Liver (tissue), 9 donors: ENCODE data around the gene AHI1. TPM values are rescaled to one million over a fixed set of nuclear protein-coding genes. Genes with fewer than 3 reads are reported as not detected.

Source experiments
- DNase-seq: peaks from one replicate; pipeline ENCODE4 v3.0.0-alpha.2; 2017; ENCODE audit warnings: low spot score
- H3K27ac ChIP-seq, 2 donors: one replicate each; pipeline ENCODE4 v1.7.0; 2013; ENCODE audit warnings: inconsistent platforms in 2 of 2, low read length in 2 of 2, control low read depth in 1 of 2, low read depth in 1 of 2, mild to moderate bottlenecking in 1 of 2
- H3K27me3 ChIP-seq, 4 donors: one replicate each; pipeline versions ENCODE4 v1.6.1 to v1.7.0; 2013; ENCODE audit warnings: low read length in 3 of 4, inconsistent platforms in 1 of 4, mild to moderate bottlenecking in 1 of 4, moderate library complexity in 1 of 4; ENCODE audit not compliant: control insufficient read depth in 4 of 4, insufficient read depth in 4 of 4
- H3K36me3 ChIP-seq, 4 donors: one replicate each; pipeline versions ENCODE4 v1.6.1 to v1.7.0; 2013; ENCODE audit warnings: low read length in 3 of 4, mild to moderate bottlenecking in 3 of 4, low read depth in 1 of 4, moderate library complexity in 1 of 4; ENCODE audit not compliant: control insufficient read depth in 4 of 4, insufficient read depth in 3 of 4
- H3K4me1 ChIP-seq, 4 donors: one replicate each; pipeline versions ENCODE4 v1.6.1 to v1.7.0; 2013; ENCODE audit warnings: low read length in 3 of 4, mild to moderate bottlenecking in 3 of 4, moderate library complexity in 1 of 4; ENCODE audit not compliant: control insufficient read depth in 4 of 4, insufficient read depth in 4 of 4
- H3K4me3 ChIP-seq, 3 donors: one replicate each; pipeline versions ENCODE4 v1.6.1 to v1.7.0; 2013; ENCODE audit warnings: low read length in 3 of 3, control low read depth in 1 of 3, low read depth in 1 of 3, mild to moderate bottlenecking in 1 of 3
- H3K9ac ChIP-seq, 2 donors: one replicate each; pipeline ENCODE4 v1.7.0; 2013; ENCODE audit warnings: low read length in 2 of 2, mild to moderate bottlenecking in 2 of 2, moderate library complexity in 2 of 2, control low read depth in 1 of 2, low read depth in 1 of 2
- H3K9me3 ChIP-seq, 4 donors: one replicate each; pipeline versions ENCODE4 v1.6.1 to v1.7.0; 2013; ENCODE audit warnings: low read length in 3 of 4; ENCODE audit not compliant: control insufficient read depth in 4 of 4
- EGR1 ChIP-seq, 2 donors: IDR thresholded peaks; 2 replicates each; pipeline ENCODE4 v1.6.1; 2016 to 2018; ENCODE audit warnings: antibody characterized with exemption in 2 of 2, low read depth in 2 of 2
- FOXA1 ChIP-seq: IDR thresholded peaks from 2 replicates; pipeline ENCODE4 v1.6.1; 2016; ENCODE audit warnings: antibody characterized with exemption
- FOXA2 ChIP-seq: IDR thresholded peaks from 2 replicates; pipeline ENCODE4 v1.6.1; 2016; ENCODE audit warnings: antibody characterized with exemption
- GABPA ChIP-seq, 2 donors: IDR thresholded peaks in 1 of 2; conservative IDR thresholded peaks in 1 of 2; 2 replicates each; pipeline ENCODE4 v1.6.1; 2016; ENCODE audit warnings: antibody characterized with exemption in 2 of 2, mild to moderate bottlenecking in 1 of 2, moderate library complexity in 1 of 2
- HNF4A ChIP-seq, 2 donors: conservative IDR thresholded peaks; 2 replicates each; pipeline ENCODE4 v1.6.1; 2016; ENCODE audit warnings: antibody characterized with exemption in 2 of 2, mild to moderate bottlenecking in 2 of 2
- RAD21 ChIP-seq, 2 donors: IDR thresholded peaks; 2 replicates each; pipeline ENCODE4 v1.6.1; 2016; ENCODE audit warnings: antibody characterized with exemption in 2 of 2, mild to moderate bottlenecking in 2 of 2
- SP1 ChIP-seq: IDR thresholded peaks from 2 replicates; pipeline ENCODE4 v1.6.1; 2018; ENCODE audit warnings: antibody characterized with exemption, mild to moderate bottlenecking
- TAF1 ChIP-seq: conservative IDR thresholded peaks from 2 replicates; pipeline ENCODE4 v1.6.1; 2016; ENCODE audit warnings: antibody characterized with exemption, mild to moderate bottlenecking
- WGBS: extraction: QIAGEN DNeasy Blood & Tissue Kit; methylation state at CpG from one replicate; pipeline ENCODE4 v1.1.7; 2013; 5-methylcytosine and 5-hydroxymethylcytosine counted together
- polyA plus RNA-seq, 2 donors: library from polyadenylated mRNA; stranded (reverse) in 1 of 2; unstranded in 1 of 2; fragments of 200-250 nt in 1 of 2; fragments of >200 nt in 1 of 2; fragmentation: Nextera tagmentation in 1 of 2; extraction: Ambion mirVana in 1 of 2; gene quantifications; one replicate each; pipeline versions ENCODE4 v1.2.1 to v1.2.3, GENCODE V29; 2013 to 2015
- total RNA-seq, 2 donors: library from RNA; depleted of rRNA; stranded (reverse); fragments of >200 nt; gene quantifications; one replicate each; pipeline ENCODE4 v1.2.3, GENCODE V29; 2014
- TF ChIP-seq, protein P1 (sequence below): fragments of 150-350 bp; IDR thresholded peaks from 2 replicates; pipeline ENCODE4 v1.5.1; 2017; ENCODE audit warnings: improper control_type of control experiment, low read depth, low read length; ENCODE audit not compliant: missing input control
- TF ChIP-seq, protein P2 (sequence below): IDR thresholded peaks from 2 replicates; pipeline ENCODE4 v1.6.1; 2016; ENCODE audit warnings: antibody characterized with exemption
- TF ChIP-seq, protein P3 (sequence below): IDR thresholded peaks from 2 replicates; pipeline ENCODE4 v1.6.1; 2016; ENCODE audit warnings: antibody characterized with exemption
- TF ChIP-seq, protein P4 (sequence below): IDR thresholded peaks from 2 replicates; pipeline ENCODE4 v1.6.1; 2016; ENCODE audit warnings: antibody characterized with exemption
- TF ChIP-seq, protein P5 (sequence below): IDR thresholded peaks from 2 replicates; pipeline ENCODE4 v1.6.1; 2016; ENCODE audit warnings: antibody characterized with exemption, mild to moderate bottlenecking
- donor health status: healthy.
- donor health status: healthy.
- donor health status: healthy.
- donor health status: healthy.
- donor health status: healthy.

Gene AHI1
- total and polyA plus RNA-seq, 4 donors: 2.0 to 14.4 (median 9.0) TPM

DNA sequence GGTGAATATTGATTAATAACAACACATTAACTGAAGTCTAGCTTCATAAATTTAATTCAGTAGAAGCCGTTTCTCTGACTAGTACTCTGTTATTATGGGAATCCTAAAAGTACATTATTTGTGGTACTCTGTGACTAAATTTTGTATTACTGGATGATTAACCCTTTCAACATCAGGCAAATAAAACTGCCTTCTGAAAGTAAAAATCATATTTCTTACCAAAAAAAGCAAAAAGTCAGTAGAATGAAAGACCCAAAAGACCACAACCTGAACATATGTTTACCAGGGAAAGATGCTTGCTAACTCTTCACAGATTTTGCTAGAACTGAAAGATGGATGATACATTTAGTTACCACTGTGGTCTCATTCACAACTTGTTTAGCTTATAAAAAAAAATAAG, 73.2 kb downstream of the AHI1 start:
- 91% methylated on average over 1 of the region's 1 CpG for WGBS
- Histone ChIP-seq H3K4me3 (no peak overlapping the region), H3K36me3 (no peaks in the 10 kb centered on the region), H3K9me3 (no peaks in the 10 kb centered on the region), H3K9ac (no peak overlapping the region), H3K27me3 (no peaks in the 10 kb centered on the region), H3K27ac (no peak overlapping the region), H3K4me1 (no peaks in the 10 kb centered on the region)
- DNase-seq: no peak
- TF ChIP-seq GABPA (IDR thresholded peaks at IDR 0.05 in 1 of 2, conservative IDR thresholded peaks at IDR 0.05 in 1 of 2) (no peak), EGR1 (IDR thresholded peaks at IDR 0.05; ENCODE audit: low read depth in 2 of 2) (no peak), SP1 (no peak), FOXA1 (no peak), TAF1 (no peak), HNF4A (conservative IDR thresholded peaks at IDR 0.05) (no peak), FOXA2 (no peak)
- TF ChIP-seq, protein P1, sequence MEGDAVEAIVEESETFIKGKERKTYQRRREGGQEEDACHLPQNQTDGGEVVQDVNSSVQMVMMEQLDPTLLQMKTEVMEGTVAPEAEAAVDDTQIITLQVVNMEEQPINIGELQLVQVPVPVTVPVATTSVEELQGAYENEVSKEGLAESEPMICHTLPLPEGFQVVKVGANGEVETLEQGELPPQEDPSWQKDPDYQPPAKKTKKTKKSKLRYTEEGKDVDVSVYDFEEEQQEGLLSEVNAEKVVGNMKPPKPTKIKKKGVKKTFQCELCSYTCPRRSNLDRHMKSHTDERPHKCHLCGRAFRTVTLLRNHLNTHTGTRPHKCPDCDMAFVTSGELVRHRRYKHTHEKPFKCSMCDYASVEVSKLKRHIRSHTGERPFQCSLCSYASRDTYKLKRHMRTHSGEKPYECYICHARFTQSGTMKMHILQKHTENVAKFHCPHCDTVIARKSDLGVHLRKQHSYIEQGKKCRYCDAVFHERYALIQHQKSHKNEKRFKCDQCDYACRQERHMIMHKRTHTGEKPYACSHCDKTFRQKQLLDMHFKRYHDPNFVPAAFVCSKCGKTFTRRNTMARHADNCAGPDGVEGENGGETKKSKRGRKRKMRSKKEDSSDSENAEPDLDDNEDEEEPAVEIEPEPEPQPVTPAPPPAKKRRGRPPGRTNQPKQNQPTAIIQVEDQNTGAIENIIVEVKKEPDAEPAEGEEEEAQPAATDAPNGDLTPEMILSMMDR: no peak
- TF ChIP-seq, protein P2, sequence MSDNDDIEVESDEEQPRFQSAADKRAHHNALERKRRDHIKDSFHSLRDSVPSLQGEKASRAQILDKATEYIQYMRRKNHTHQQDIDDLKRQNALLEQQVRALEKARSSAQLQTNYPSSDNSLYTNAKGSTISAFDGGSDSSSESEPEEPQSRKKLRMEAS: no peak
- TF ChIP-seq, protein P3, sequence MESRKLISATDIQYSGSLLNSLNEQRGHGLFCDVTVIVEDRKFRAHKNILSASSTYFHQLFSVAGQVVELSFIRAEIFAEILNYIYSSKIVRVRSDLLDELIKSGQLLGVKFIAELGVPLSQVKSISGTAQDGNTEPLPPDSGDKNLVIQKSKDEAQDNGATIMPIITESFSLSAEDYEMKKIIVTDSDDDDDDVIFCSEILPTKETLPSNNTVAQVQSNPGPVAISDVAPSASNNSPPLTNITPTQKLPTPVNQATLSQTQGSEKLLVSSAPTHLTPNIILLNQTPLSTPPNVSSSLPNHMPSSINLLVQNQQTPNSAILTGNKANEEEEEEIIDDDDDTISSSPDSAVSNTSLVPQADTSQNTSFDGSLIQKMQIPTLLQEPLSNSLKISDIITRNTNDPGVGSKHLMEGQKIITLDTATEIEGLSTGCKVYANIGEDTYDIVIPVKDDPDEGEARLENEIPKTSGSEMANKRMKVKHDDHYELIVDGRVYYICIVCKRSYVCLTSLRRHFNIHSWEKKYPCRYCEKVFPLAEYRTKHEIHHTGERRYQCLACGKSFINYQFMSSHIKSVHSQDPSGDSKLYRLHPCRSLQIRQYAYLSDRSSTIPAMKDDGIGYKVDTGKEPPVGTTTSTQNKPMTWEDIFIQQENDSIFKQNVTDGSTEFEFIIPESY: no peak
- TF ChIP-seq, protein P4, sequence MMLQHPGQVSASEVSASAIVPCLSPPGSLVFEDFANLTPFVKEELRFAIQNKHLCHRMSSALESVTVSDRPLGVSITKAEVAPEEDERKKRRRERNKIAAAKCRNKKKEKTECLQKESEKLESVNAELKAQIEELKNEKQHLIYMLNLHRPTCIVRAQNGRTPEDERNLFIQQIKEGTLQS: no peak
- TF ChIP-seq, protein P5, sequence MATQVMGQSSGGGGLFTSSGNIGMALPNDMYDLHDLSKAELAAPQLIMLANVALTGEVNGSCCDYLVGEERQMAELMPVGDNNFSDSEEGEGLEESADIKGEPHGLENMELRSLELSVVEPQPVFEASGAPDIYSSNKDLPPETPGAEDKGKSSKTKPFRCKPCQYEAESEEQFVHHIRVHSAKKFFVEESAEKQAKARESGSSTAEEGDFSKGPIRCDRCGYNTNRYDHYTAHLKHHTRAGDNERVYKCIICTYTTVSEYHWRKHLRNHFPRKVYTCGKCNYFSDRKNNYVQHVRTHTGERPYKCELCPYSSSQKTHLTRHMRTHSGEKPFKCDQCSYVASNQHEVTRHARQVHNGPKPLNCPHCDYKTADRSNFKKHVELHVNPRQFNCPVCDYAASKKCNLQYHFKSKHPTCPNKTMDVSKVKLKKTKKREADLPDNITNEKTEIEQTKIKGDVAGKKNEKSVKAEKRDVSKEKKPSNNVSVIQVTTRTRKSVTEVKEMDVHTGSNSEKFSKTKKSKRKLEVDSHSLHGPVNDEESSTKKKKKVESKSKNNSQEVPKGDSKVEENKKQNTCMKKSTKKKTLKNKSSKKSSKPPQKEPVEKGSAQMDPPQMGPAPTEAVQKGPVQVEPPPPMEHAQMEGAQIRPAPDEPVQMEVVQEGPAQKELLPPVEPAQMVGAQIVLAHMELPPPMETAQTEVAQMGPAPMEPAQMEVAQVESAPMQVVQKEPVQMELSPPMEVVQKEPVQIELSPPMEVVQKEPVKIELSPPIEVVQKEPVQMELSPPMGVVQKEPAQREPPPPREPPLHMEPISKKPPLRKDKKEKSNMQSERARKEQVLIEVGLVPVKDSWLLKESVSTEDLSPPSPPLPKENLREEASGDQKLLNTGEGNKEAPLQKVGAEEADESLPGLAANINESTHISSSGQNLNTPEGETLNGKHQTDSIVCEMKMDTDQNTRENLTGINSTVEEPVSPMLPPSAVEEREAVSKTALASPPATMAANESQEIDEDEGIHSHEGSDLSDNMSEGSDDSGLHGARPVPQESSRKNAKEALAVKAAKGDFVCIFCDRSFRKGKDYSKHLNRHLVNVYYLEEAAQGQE: no peak

DNA sequence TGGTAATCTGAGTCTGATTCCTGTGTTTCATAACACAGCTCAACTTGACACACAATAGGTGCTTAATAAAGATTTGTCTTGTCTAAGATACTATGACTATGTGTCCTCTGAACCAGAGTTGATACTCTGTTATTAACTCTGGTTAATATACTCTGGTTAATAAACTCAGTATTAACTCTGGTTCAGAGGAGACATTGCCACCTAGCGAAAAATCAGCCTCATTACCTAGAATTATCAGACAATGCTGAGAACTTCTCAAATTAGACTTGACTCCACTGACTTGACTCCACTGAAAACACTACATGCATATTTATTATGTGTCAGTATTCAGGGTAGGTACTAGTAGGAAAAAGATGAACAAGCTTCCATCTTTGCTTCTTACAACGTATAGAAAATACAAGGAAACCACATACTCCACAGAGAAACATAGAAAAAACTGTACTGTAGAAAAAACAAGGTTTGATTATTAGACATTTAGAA, 73.9 kb downstream of the AHI1 start:
- TF ChIP-seq, protein P5: peak; percentile 9
- TF ChIP-seq, protein P2: peak; percentile 57
- TF ChIP-seq TAF1: no peak
- TF ChIP-seq RAD21 (IDR thresholded peaks at IDR 0.05): peak; percentile 85 to 88
- no peak for TF ChIP-seq GABPA (IDR thresholded peaks at IDR 0.05 in 1 of 2, conservative IDR thresholded peaks at IDR 0.05 in 1 of 2)
- TF ChIP-seq, protein P1: peak; percentile 70
- no peak for TF ChIP-seq FOXA2
- no peaks in the 10 kb centered on the region for H3K27me3 ChIP-seq
- no peaks in the 10 kb centered on the region for H3K36me3 ChIP-seq
- peak overlapping the region in 1 of 2 donors; percentile 22 for H3K9ac ChIP-seq
- H3K27ac ChIP-seq: no peak overlapping the region
- no peaks in the 10 kb centered on the region for H3K4me1 ChIP-seq
- no peak overlapping the region for H3K4me3 ChIP-seq
- WGBS: 6% methylated on average over 2 of the region's 2 CpGs
- no peak for DNase-seq
- no peaks in the 10 kb centered on the region for H3K9me3 ChIP-seq
